SU-DHL-6 (cell line): Measurements from ENCODE around the gene PALLD.

Experiments used
- H2AFZ ChIP-seq: fragments of 200-600 bp; sonication (generic); 2 replicates; pipeline ENCODE4 v1.6.1; 2014; ENCODE audit warnings: low read depth, mild to moderate bottlenecking, moderate library complexity, mixed read lengths, antibody characterized with exemption, low read length; ENCODE audit not compliant: severe bottlenecking
- H3F3A ChIP-seq: fragments of 200-600 bp; shearing (Covaris generic); 2 replicates; pipeline ENCODE4 v1.6.0; 2016; ENCODE audit warnings: antibody characterized with exemption, mild to moderate bottlenecking; ENCODE audit not compliant: insufficient read depth
- H3K27ac ChIP-seq: fragments of 200-600 bp; sonication (generic); 2 replicates; pipeline ENCODE4 v1.5.1; 2016; ENCODE audit warnings: low read depth, mild to moderate bottlenecking, low read length, moderate library complexity, mixed read lengths
- H3K27me3 ChIP-seq: fragments of 200-600 bp; sonication (generic), shearing (Covaris generic); 2 replicates; pipeline ENCODE4 v1.6.0; 2014; ENCODE audit warnings: mild to moderate bottlenecking, low read length
- H3K36me3 ChIP-seq: fragments of 200-600 bp; sonication (generic); 2 replicates; pipeline ENCODE4 v1.6.1; 2014; ENCODE audit warnings: mild to moderate bottlenecking, low read length, mixed read lengths
- H3K4me2 ChIP-seq: fragments of 300-600, 200-600 bp; shearing (Covaris generic), sonication (generic); 2 replicates; pipeline ENCODE4 v1.6.0; 2014; ENCODE audit warnings: low read length, low read depth, mild to moderate bottlenecking; ENCODE audit not compliant: poor library complexity, severe bottlenecking
- H3K4me3 ChIP-seq: fragments of 200-600 bp; sonication (generic); 2 replicates; pipeline ENCODE4 v1.5.1; 2014; ENCODE audit warnings: antibody characterized with exemption, low read length, mild to moderate bottlenecking, mixed read lengths; ENCODE audit not compliant: insufficient read depth, poor library complexity, severe bottlenecking
- H3K79me2 ChIP-seq: fragments of 200-600 bp; sonication (generic); 2 replicates; pipeline ENCODE4 v1.6.1; 2014; ENCODE audit warnings: mild to moderate bottlenecking, low read length, moderate library complexity; ENCODE audit not compliant: insufficient read depth
- H3K9ac ChIP-seq: fragments of 200-600 bp; sonication (generic); 2 replicates; pipeline ENCODE4 v1.7.0; 2014; ENCODE audit warnings: mild to moderate bottlenecking, low read length
- H3K9me2 ChIP-seq: fragments of 200-600 bp; sonication (generic); replicated peaks from 2 replicates; pipeline ENCODE4 v1.6.1; 2014; ENCODE audit warnings: low read length; ENCODE audit not compliant: insufficient read depth
- H3K9me3 ChIP-seq: fragments of 200-600 bp; sonication (generic); 2 replicates; pipeline ENCODE4 v1.6.1; 2014; ENCODE audit warnings: low read length, mixed read lengths; ENCODE audit not compliant: insufficient read depth
- H4K20me1 ChIP-seq: fragments of 200-600 bp; sonication (generic); 2 replicates; pipeline ENCODE4 v1.6.1; 2014; ENCODE audit warnings: low read depth, mild to moderate bottlenecking, antibody characterized with exemption, low read length, moderate library complexity, mixed read lengths
- EZH2phosphoT487 ChIP-seq: fragments of 200-600 bp; sonication (generic), shearing (Covaris generic); conservative IDR thresholded peaks from 2 replicates; pipeline ENCODE4 v1.6.1; 2018; ENCODE audit warnings: mild to moderate bottlenecking, antibody characterized with exemption, low read length, moderate library complexity, mixed read lengths
- TF ChIP-seq, protein P1 (sequence below): fragments of 200-600 bp; sonication (generic); IDR thresholded peaks from one replicate; pipeline ENCODE4 v1.5.1; 2017; ENCODE audit warnings: antibody characterized with exemption, mild to moderate bottlenecking, low read length, moderate library complexity; ENCODE audit not compliant: insufficient read depth, poor library complexity, severe bottlenecking

PALLD gene

GRCh38 chr4:168844353-168845049 is 347.6 kb downstream of the PALLD start:
- H3K9me3 ChIP-seq = no peaks in the 10 kb centered on the region
- no peak overlapping the region for H3K4me3 ChIP-seq
- H3K27ac ChIP-seq = no peak overlapping the region
- no peaks in the 10 kb centered on the region for H3F3A ChIP-seq
- H3K27me3 ChIP-seq = no peaks in the 10 kb centered on the region
- no peak overlapping the region for H3K4me2 ChIP-seq
- TF ChIP-seq EZH2phosphoT487 = no peak
- TF ChIP-seq, protein P1, sequence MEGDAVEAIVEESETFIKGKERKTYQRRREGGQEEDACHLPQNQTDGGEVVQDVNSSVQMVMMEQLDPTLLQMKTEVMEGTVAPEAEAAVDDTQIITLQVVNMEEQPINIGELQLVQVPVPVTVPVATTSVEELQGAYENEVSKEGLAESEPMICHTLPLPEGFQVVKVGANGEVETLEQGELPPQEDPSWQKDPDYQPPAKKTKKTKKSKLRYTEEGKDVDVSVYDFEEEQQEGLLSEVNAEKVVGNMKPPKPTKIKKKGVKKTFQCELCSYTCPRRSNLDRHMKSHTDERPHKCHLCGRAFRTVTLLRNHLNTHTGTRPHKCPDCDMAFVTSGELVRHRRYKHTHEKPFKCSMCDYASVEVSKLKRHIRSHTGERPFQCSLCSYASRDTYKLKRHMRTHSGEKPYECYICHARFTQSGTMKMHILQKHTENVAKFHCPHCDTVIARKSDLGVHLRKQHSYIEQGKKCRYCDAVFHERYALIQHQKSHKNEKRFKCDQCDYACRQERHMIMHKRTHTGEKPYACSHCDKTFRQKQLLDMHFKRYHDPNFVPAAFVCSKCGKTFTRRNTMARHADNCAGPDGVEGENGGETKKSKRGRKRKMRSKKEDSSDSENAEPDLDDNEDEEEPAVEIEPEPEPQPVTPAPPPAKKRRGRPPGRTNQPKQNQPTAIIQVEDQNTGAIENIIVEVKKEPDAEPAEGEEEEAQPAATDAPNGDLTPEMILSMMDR = no peak
- no peaks in the 10 kb centered on the region for H3K79me2 ChIP-seq
- no peaks in the 10 kb centered on the region for H3K9me2 ChIP-seq
- no peaks in the 10 kb centered on the region for H3K36me3 ChIP-seq
- H3K9ac ChIP-seq = no peak overlapping the region
- no peaks in the 10 kb centered on the region for H4K20me1 ChIP-seq
- no peak overlapping the region for H2AFZ ChIP-seq

- Histone ChIP-seq H3K4me2 (no peak overlapping the region), H3K36me3 (no peaks in the 10 kb centered on the region), H3K4me3 (no peak overlapping the region), H3K9me2 (no peaks in the 10 kb centered on the region), H3K9ac (no peak overlapping the region), H3F3A (no peaks in the 10 kb centered on the region), H2AFZ (no peak overlapping the region), H3K79me2 (no peaks in the 10 kb centered on the region), H3K9me3 (no peaks in the 10 kb centered on the region), H3K27ac (no peak overlapping the region), H3K27me3 (no peaks in the 10 kb centered on the region), H4K20me1 (no peaks in the 10 kb centered on the region)
- TF ChIP-seq EZH2phosphoT487 = no peak
- TF ChIP-seq, protein P1 = no peak
Observed at GRCh38 chr4:168845897-168846296, 349.0 kb downstream of the PALLD start.

GRCh38 chr4:168846414-168846813 is 349.6 kb downstream of the PALLD start:
- Histone ChIP-seq H3F3A (no peaks in the 10 kb centered on the region), H3K9me2 (no peaks in the 10 kb centered on the region), H3K4me2 (no peak overlapping the region), H3K27ac (no peak overlapping the region), H3K36me3 (no peaks in the 10 kb centered on the region), H3K27me3 (no peaks in the 10 kb centered on the region), H3K9ac (no peak overlapping the region), H4K20me1 (no peaks in the 10 kb centered on the region), H3K4me3 (no peak overlapping the region), H3K9me3 (no peaks in the 10 kb centered on the region), H3K79me2 (no peaks in the 10 kb centered on the region), H2AFZ (no peak overlapping the region)
- TF ChIP-seq, protein P1 = no peak
- no peak for TF ChIP-seq EZH2phosphoT487
